Hepatocyte (in vitro differentiated cells): ENCODE measurements around the gene MYH7B.

ENCODE experiments used
- EZH2phosphoT487 ChIP-seq: fragments of 200-600 bp; sonication (generic); IDR thresholded peaks from one replicate; pipeline ENCODE4 v1.6.1; 2018; ENCODE audit warnings: antibody characterized with exemption, mild to moderate bottlenecking, low read depth, moderate library complexity; ENCODE audit not compliant: unreplicated experiment, severe bottlenecking
- TF ChIP-seq, protein P1 (sequence below): fragments of 200-600 bp; sonication (generic); IDR thresholded peaks from 2 replicates; pipeline ENCODE4 v1.5.1; 2016; ENCODE audit warnings: antibody characterized with exemption, mild to moderate bottlenecking; ENCODE audit not compliant: poor library complexity

DNA sequence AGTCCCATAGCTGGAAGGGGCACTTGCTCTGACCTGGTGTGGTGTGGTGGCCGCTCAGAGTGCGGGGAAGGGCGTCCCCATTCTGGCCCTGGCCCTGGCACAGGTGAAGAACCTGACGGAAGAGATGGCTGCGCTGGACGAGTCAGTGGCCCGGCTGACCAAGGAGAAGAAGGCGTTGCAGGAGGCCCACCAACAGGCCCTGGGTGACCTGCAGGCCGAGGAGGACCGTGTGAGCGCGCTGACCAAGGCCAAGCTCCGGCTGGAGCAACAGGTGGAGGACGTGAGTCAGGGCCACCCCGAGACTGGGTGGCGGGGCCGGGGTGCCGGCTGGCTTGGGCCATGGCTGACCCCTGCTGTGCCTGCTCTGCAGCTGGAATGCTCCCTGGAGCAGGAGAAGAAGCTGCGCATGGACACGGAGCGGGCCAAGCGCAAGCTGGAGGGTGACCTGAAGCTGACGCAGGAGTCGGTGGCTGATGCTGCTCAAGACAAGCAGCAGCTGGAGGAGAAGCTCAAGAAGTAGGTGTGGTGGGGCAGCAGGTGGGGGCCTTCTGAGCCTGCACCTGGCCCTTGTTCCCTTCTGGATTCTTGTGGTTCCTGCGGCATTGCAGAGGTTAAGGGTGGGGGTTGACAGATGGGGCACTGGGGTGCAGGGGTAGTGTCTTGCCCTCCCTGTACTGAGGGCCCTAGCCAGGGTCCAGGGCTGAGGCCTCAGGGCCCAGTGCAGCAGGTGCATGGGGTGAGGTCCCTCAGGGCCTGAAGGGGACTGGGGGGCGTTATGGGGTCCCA lies 40.8 kb downstream of the MYH7B start:
- TF ChIP-seq, protein P1, sequence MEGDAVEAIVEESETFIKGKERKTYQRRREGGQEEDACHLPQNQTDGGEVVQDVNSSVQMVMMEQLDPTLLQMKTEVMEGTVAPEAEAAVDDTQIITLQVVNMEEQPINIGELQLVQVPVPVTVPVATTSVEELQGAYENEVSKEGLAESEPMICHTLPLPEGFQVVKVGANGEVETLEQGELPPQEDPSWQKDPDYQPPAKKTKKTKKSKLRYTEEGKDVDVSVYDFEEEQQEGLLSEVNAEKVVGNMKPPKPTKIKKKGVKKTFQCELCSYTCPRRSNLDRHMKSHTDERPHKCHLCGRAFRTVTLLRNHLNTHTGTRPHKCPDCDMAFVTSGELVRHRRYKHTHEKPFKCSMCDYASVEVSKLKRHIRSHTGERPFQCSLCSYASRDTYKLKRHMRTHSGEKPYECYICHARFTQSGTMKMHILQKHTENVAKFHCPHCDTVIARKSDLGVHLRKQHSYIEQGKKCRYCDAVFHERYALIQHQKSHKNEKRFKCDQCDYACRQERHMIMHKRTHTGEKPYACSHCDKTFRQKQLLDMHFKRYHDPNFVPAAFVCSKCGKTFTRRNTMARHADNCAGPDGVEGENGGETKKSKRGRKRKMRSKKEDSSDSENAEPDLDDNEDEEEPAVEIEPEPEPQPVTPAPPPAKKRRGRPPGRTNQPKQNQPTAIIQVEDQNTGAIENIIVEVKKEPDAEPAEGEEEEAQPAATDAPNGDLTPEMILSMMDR, result no peak
- no peak for TF ChIP-seq EZH2phosphoT487
